HEK293T (cell line): ENCODE data around the gene CELF4.

Source experiments
- BHLHE40 ChIP-seq: fragments of 450-650 bp; IDR thresholded peaks from 2 replicates; pipeline ENCODE4 v1.6.1; 2016; ENCODE audit warnings: mild to moderate bottlenecking, moderate library complexity, borderline replicate concordance
- FOXK2 ChIP-seq: fragments of 450-650 bp; IDR thresholded peaks from 2 replicates; pipeline ENCODE4 v1.6.1; 2016; ENCODE audit warnings: mild to moderate bottlenecking
- HDGF ChIP-seq: fragments of 450-650 bp; IDR thresholded peaks from 2 replicates; pipeline ENCODE4 v1.6.1; 2017; ENCODE audit warnings: antibody characterized with exemption, borderline replicate concordance
- L3MBTL2 ChIP-seq: fragments of 450-650 bp; conservative IDR thresholded peaks from 2 replicates; pipeline ENCODE4 v1.6.1; 2016; ENCODE audit warnings: mild to moderate bottlenecking
- SP1 ChIP-seq: fragments of 450-650 bp; IDR thresholded peaks from 2 replicates; pipeline ENCODE4 v1.6.1; 2017
- TARDBP ChIP-seq: fragments of 450-650 bp; IDR thresholded peaks from 2 replicates; pipeline ENCODE4 v1.6.1; 2016

DNA sequence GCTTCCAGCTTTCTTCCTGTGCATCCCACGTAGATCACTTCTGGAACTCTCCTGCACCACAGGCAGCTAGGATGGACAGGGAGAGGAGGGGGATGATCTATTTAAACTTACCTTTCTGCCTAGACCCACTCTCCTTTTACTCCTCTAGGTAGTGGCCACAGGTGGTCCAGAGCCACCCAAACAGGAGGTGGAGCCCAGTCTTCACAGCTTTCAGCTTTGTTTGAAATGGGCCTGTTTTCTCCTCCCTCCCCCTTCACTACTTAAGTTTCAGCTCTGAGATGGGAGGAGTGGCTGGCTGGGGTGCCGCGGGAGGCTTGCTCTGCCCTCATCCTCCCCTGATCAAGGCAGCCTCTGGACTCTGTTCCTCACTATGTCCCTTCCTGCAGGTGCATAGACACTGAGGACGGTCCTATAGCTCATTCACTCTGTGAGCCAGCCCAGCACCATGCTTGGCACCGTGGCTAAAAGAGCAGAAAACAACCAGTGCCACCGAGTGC lies 12.6 kb upstream of the CELF4 start:
- TF ChIP-seq BHLHE40 (no peak), L3MBTL2 (no peak), TARDBP (no peak), HDGF (no peak), SP1 (no peak), FOXK2 (no peak)
